OCI-M2 (cell line): Measurements from ENCODE around the gene THBS2.

Source experiments
- DNase-seq: peaks from one replicate; lab custom pipeline; 2025; ENCODE audit not compliant: unreplicated experiment; lab: John Stamatoyannopoulos, UW

Gene THBS2

DNA sequence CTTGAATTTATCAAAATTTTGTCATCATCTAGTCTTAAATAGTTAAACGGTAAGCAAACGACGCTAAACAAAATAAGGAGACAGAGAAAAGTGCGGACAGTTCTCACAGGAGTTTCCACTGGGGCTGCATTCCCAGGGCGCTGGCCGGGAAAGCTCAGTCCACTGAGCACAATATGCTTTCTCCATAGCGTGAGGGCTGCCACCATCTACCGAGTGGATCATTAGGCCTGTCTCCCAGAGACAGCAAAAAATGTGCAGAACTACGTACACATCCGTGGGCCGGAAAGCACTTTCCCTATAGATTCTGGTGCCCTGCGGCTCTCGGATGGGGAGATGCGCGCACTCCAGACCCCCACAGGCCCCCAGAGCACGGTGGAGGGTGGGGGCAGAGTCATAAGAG, 84.9 kb downstream of the THBS2 start:
- no peak for DNase-seq

DNA sequence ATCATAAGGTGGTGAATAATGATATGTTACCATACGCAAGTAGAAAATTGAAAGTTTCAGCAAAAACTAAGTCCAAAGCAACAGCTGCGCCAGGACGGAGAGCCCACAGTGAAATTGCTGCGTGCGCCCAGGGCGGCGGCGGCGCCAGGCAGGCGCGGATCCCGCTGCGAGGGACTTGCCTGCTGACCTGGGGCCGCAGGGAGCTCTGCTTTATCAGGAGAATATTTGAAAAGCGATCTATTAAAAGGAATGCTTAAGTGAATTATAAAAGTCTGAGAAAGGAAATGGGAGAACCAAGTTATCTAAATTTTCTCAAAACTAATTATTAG, 85.4 kb downstream of the THBS2 start:
- DNase-seq = no peak

DNA sequence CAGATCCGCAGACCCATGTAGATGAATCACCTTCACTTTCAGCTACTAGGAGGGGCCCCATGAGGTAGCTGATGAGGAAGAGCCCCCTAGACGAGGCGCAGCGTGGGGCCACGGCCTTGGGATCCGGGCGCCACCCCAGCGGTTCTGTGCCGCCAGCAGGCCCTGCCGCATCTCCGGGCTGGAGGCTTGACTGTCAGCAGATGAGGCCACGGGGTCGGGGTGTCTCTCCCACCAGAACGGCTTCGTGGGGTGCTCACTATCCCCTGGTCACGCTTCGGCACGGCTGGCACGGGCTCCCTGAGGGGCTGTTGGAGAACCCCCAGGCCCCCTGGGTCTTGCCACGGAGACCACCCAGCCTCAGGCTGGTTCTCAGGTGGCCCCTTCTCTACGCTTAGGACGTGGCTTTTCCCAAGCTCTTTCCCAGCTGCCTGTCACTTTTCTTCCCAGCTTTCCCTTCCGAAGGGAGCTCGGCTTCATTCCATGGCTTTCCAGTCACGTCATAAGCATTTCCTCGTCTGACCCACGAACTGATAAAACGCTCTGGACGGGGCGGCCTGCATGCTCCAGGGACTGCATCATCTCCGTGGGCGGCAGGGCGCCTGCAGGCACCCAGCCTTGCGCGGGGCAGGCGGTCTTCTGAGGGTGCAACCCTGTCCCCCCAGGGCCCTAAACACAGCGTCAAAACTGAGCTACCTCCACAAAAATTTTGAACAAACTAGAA, 85.9 kb downstream of the THBS2 start:
- DNase-seq = no peak

DNA sequence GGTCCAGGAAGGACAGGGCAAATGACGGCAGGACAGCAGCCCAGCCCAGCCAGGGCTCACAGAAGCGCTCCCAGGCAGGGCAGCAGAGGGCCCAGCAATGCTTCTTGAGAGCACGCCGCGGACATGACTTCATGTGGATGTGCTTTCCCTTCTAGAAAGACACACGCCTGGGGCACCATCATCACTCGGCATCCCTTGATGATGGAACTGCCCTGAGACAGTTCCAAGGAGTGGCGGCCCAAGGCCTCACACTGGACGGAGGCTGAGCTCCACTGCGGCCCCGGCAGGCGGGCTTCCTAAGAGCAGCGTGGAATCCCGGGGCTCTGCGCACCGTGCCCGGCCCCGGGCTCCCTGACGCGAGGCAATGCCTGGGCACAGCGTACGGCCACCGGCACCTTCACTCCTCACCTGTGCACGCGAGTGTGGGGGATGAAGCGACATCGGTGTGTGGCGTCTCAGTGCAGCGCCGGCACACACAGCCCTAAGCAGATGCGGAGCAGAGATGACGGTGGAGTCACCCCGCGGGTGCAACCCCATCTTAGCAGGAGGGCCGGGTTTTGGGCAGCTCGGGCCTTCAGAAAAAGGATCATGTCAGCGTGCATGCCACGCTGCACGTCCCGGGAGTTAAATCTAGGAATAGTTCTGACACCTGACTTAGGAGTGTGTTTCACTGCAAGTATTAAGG, 86.6 kb downstream of the THBS2 start:
- DNase-seq = no peak
